Activated gamma-delta T cell (primary cell): ENCODE data around the gene CDHR2.
A peak's percentile ranks its signal among the peaks of the same experiment; 100 is the strongest.

Source experiments
- DNase-seq: peaks from one replicate; lab custom pipeline; 2025; lab: John Stamatoyannopoulos, UW

CDHR2 gene

DNA sequence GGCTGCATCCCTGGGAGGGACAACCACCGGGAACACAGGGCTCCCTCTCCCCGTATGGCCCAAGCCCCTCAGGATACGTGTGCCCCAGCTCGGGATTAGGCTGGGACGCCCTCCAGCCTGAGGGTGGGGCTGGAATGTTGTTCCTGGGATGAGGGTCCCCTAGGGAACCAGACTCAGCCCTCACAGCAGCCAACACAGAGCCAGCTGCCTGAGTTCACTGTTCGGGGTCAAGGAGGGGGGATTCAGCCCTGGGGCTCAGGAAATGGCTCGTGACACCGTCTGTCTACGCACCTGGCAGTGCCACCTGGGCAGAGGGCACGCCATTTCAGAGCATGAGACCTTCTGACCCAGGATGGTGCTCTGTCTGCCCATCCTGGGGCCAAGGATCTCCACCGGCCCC is 20.8 kb upstream of the CDHR2 start:
- DNase-seq: no peak

DNA sequence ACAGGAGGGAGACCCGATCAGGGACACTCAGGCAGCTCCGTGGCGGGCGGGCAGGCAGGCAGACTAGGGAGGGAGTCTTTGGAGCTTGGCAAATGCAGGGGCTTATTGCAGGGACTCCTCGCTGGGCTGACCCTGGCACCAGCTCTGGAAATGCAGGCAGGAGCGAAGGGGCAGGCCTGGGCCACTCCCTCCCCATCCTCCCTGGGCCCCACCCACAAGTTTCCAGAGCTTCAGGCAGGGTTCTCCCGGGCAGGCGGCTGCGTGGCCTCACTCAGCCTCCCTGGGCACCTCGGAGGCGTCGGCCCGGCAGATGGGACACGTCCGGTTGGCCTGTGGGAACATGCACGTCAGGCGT is 20.4 kb upstream of the CDHR2 start:
- DNase-seq: no peak

GRCh38 chr5:176529116-176529740 is 19.9 kb upstream of the CDHR2 start:
- no peak for DNase-seq

GRCh38 chr5:176529741-176530141 is 19.4 kb upstream of the CDHR2 start:
- DNase-seq: no peak

DNA sequence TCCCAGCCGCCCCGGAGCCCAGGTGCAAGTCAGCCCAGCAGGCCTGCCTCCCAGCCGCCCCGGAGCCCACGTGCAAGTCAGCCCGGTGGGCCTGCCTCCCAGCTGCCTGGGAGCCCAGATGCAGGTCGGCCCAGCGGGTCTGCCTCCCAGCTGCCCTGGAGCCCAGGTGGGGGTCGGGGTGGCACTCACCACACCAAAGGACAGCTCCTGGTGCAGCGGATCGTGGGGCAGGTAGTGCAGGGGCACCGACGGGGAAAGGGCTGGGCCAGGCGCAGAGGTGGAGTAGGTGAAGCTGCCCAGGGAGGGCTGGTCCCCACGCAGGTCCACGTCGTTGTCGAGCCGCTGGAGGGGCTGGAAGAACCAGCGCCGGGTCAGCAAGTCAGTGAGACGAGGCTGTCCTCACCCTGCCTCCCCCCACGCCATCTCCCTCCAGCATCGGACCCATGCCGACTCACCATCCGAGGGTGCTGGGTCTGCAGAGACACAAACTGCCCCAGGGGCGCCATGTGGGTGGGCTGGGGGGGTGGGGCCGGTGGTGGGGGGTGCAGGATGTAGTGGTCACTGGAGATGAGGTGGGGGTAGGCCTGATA is 18.7 kb upstream of the CDHR2 start:
- no peak for DNase-seq

DNA sequence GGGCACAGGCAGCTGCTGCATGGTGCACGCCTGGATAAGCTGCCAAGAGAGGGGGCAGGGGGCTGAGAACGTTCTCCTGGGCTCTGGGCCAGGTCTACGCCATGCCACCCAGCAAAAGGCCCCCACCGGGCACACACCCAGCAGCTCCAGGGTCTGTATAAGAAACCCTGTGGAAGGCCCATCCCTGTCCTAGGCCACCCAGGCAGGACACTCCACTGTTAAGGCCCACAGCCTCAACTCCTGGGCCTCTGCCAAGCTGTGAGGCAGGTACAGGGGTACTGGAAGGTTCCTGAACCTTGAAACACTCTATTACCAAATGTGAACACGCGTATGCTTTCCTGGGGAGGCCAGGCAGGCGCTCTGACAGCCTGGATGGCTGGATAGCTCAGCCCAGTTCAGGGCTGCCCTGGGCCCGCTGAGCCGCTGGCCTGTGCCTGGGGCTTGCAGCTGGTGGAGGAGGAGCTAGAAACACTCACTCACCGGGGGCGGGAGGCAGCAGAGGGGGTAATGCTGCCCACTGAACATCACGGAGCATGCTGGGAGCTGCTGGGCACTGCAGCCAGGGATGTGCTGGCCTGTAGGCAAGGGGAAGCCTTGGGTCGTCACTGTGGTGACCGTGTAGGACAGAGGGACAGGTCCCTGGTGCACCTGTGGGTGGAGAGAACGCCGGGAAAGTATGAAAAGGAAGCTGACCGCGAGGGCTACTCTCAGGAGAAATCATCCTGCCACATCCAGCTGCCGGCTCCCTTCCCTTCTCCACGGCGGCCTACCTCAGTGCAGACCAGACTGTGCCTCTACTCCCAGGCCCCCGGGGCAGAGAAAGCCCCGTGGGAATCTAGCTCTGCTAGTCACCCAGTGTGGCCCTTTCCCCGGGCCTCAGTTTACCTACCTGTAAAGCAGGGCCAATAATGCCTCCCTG is 17.9 kb upstream of the CDHR2 start:
- DNase-seq: no peak

DNA sequence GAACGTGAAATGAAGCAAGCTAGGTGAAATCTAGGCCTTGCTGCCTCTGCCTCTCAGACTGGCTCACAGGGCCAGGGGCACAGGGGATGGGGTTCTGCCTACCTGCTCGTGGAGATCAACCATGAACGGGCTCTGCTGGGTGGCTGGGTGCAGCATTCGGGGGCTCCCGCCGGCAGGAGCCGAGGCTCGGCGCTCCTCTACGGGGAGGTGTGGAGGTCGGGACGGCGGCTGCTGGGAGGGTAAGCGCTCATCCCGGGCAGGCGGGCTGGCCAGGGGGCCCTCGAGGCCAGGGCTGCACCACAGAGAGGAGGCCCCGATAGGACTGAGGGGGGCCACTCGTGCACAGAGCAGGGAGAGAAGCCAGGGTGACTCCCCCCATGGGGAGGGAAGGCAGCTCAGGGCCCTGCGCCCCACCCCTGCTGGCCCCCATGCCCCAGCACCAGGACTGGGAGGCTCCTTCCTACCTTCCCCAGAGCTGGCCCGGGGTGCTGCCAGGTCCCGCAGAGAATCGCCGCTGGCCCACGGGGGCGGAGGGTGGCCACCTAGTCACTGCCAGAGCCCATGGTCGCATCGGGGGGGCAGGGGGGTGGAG is 17.1 kb upstream of the CDHR2 start:
- DNase-seq: no peak

DNA sequence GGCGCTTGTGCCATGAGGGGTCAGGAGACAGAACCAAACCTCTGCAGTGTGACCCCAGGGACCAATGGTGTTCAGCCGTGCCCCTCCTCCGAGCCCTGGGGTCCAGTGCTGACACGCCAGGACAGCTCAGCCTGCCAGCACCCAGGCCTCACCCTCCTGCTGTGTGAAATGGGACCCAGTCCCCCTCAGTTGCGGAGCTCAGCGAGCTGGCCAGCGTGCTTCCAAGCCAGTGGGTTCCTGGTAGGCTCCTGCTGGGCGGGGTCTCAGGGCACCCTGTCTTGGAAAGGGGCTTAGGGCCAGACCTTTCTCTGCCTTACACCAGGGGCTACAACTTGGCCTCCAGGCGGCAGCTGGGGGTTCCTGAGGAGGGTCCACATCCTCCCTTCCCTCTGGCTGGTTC is 16.3 kb upstream of the CDHR2 start:
- no peak for DNase-seq

GRCh38 chr5:176533390-176533789 is 15.8 kb upstream of the CDHR2 start:
- DNase-seq: no peak

DNA sequence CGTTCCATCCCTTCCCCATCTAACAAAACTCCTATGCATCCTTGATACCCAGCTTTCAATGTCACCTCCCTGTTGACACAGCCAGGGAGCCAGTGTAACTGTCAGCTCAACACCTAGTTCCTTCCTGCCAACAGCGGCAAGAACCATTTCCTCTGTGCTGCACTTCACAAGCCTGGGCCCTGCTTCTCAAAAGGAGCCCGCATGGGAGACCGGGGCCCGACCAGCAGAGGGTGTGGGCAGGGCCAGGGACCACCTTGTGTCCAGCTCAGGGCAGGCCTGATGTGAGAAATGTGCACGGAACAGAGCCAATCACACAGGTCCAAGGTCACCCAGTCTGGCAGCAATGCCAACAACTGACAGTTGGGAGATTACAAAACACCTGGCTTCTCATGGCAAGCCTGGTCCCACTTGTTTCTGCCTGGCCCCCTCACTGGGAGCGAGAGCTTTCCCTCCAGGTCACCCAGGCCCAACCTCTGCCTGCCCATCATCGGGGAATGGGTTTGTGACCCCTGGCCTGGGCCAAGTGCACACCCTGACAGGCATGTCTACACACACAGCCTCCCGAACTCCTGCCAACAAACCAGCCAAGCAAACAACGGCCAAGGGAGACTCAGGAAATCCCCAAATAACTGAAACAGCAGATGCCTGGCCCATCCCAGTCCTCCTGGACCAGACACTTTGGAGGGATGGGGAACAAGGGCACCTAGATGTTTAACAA is 15.1 kb upstream of the CDHR2 start:
- no peak for DNase-seq

GRCh38 chr5:176534640-176535039 is 14.5 kb upstream of the CDHR2 start:
- DNase-seq: no peak

- no peak for DNase-seq
These were observed 14.0 kb upstream of the CDHR2 start for GRCh38 chr5:176535101-176535663.

DNA sequence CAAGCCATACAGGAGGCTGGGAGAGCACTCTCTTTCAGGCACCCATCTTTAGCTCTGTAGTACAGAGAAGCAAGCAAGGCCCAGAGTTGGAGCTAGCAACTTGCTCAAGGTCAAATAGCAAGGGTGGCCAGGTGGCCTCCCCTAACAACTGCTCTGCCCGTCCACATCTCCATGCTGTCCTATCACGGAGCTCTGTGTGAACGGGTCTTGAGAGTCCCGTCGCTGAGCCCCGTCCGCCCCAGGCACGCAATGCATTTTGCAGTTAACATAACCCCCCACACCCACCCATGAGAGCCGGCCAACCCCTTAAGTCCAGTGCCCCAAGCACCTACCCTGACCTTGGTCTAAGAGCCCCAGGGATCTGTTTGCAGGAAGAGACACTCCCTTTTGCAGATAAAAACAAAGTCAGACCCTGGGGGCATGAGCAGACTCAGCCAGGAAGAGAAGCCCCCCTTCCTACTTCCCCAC is 13.4 kb upstream of the CDHR2 start:
- DNase-seq: no peak

GRCh38 chr5:176536132-176536901 is 12.8 kb upstream of the CDHR2 start:
- peak; percentile 80 for DNase-seq

GRCh38 chr5:176536902-176537553 is 12.1 kb upstream of the CDHR2 start, which contains the start of gene RNF44:
TSS of gene RNF44 (minus strand) at chr5:176537402. CDS start at chr5:176532472, 4,930 bp downstream.
- DNase-seq: peak; percentile 99

DNA sequence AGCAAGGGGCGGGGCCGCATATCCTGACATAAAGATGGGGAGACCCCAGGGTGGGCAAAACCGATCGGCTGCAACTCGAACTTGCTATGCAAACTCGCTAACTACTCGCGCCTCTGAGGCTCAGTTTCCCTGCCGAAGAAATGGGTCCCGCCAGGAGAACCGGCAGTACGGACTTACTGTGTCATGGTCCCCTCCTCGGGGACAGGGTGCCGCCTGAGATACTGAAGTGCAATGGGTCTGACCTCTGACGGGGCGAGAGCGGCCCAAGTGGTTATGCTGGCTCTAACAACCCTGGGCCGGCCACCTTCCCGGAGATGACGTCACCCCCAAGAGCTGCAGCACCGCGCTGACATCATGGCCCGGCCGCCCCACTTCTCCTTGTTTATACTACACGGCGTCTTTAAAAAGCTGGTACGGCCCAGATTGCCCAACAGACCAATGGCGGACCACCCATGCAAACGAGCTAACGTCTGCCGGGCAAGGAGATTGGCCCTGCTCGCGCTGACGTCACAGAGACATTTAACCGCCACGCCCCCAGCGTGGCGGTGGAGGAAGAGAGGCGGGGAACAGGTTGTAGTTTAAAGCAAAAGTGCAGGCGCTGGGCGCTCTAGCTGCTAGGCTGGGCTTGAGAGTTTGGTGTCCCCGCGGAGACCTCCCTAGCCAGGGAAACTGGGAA is 11.4 kb upstream of the CDHR2 start:
- peak; percentile 88 for DNase-seq

DNA sequence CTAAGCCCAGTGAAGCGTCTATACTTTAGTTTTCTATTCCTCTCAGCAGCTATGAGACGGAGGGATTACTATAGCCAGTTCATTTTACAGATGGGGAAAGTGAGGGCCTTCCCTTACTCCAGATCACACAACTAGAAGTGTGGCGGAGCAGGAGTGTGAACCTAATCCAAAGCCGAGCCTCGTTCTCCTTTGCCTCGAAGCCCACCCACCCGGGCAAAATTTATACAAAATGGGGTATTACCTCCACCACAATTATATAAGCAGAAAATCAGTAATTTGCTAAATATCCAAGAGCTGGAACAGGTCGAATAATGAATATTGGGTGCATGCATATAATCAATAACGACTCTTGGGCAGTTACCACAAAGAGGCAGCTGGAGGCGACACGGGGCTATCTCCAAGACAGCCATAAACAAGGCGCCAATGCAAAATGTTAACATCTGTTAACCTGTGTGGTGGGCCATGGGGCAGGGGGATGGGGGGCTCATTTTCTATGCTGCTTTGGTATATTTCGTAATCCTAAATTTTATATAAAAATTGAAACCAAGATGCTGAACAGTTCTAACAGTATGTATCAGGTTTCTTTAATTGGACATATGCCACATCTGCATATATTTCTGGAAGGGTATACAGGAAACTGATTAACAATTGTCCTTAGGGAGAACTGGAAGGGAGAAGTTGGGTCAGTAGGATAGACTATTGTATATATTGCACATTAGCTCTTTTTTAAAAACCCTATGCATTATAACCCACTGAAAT is 10.7 kb upstream of the CDHR2 start:
- no peak for DNase-seq

GRCh38 chr5:176538989-176539384 is 10.2 kb upstream of the CDHR2 start:
- DNase-seq: no peak

DNA sequence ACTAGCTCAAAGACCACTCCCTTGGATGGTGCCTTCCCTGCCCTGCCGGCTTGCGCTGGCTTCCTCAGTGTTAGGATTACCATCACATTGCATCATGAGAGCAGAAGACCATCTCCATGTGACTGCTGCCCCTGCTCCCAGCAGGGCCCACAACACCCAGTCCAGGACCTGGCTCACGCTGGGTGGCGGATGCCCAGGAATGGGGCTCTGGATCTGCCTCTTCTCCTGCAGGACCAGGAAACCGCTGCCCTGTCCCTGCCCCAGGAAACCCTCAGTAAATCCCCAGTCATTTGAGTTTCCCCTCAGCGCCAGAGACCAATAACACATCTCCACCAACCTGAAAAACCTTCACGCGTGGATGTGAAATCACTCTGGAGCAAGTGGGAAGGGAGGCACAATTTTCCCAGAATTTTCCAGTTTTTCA is 8.7 kb upstream of the CDHR2 start:
- DNase-seq: no peak
